T-helper 2 cell treated with Interferon-gamma antibody and Interleukin-4, amounts not matched to agents 100 ng/mL and 5 ng/mL, for 36 hours (primary cell): ENCODE data around the gene ERO1B. TPM values are rescaled to one million over a fixed set of nuclear protein-coding genes. Genes with fewer than 3 reads are reported as not detected.

Experiments
- intact Hi-C: fragments of 100-400 bp; cut with micrococcal nuclease; formaldehyde crosslinking; loops from one replicate; pipeline ENCODE4 v1.15.1; 2023
- total RNA-seq: library from RNA; stranded (reverse); gene quantifications from 2 replicates; pipeline ENCODE4 v1.2.3, GENCODE V29; 2022

Gene ERO1B
- total RNA-seq, 1 donor from 2014 or later = 1.5 TPM

- intact Hi-C loops = no loop called here
Measured at GRCh38 chr1:236301080-236301957, 19.6 kb upstream of the ERO1B start.

- intact Hi-C loops = no loop called here
Measured at GRCh38 chr1:236297161-236297560, 15.4 kb upstream of the ERO1B start.

- intact Hi-C loops = no loop called here
Measured at GRCh38 chr1:236292425-236292824, 10.7 kb upstream of the ERO1B start.

- intact Hi-C loops = loop anchor here (10.0 kb wide), 2 partner anchors 295 to 425 kb away; partner anchors contain the start of gene LYST
Measured at GRCh38 chr1:236289492-236290131, 7.9 kb upstream of the ERO1B start.

- intact Hi-C loops = loop anchor here (10.0 kb wide), 2 partner anchors 294 to 424 kb away; partner anchors contain the start of gene LYST
Measured at GRCh38 chr1:236288620-236288976, 6.8 kb upstream of the ERO1B start.

GRCh38 chr1:236287757-236288619, 6.2 kb upstream of the ERO1B start:
- intact Hi-C loops = loop anchor here (10.0 kb wide), 2 partner anchors 293 to 423 kb away; partner anchors contain the start of gene LYST

- intact Hi-C loops = loop anchor here (10.0 kb wide), 2 partner anchors 293 to 423 kb away; partner anchors contain the start of gene LYST
Measured at GRCh38 chr1:236287356-236287755, 5.6 kb upstream of the ERO1B start.

GRCh38 chr1:236284291-236284721, 2.5 kb upstream of the ERO1B start:
- intact Hi-C loops = loop anchor here (5.0 to 10.0 kb wide), 4 partner anchors 162 to 782 kb away; partner anchors contain the start of genes B3GALNT2 and LYST

- intact Hi-C loops = loop anchor here (1.0 to 10.0 kb wide), 10 partner anchors 112 to 780 kb away; partner anchors contain the start of genes B3GALNT2, EDARADD, GPR137B and HEATR1
Measured at GRCh38 chr1:236282719-236283118, 961 bp upstream of the ERO1B start.

GRCh38 chr1:236282425-236282716, 613 bp upstream of the ERO1B start:
- intact Hi-C loops = loop anchor here (1.0 to 10.0 kb wide), 10 partner anchors 112 to 780 kb away; partner anchors contain the start of genes B3GALNT2, EDARADD, GPR137B and HEATR1

GRCh38 chr1:236281198-236281653, 532 bp downstream of the ERO1B start:
- intact Hi-C loops = loop anchor here (1.0 to 10.0 kb wide), 5 partner anchors 159 to 779 kb away; partner anchors contain the start of genes B3GALNT2 and LYST

GRCh38 chr1:236280438-236281197, 1.1 kb downstream of the ERO1B start:
- intact Hi-C loops = loop anchor here (1.0 to 10.0 kb wide), 5 partner anchors 158 to 778 kb away; partner anchors contain the start of genes B3GALNT2 and LYST

GRCh38 chr1:236275586-236275985, 6.2 kb downstream of the ERO1B start:
- intact Hi-C loops = no loop called here

- intact Hi-C loops = no loop called here
Measured at GRCh38 chr1:236275061-236275460, 6.7 kb downstream of the ERO1B start.

GRCh38 chr1:236273358-236273757, 8.4 kb downstream of the ERO1B start:
- intact Hi-C loops = no loop called here

- intact Hi-C loops = no loop called here
Measured at GRCh38 chr1:236269439-236269838, 12.3 kb downstream of the ERO1B start.

GRCh38 chr1:236261898-236262297, 19.9 kb downstream of the ERO1B start:
- intact Hi-C loops = no loop called here

GRCh38 chr1:236261033-236261432, 20.7 kb downstream of the ERO1B start:
- intact Hi-C loops = no loop called here

GRCh38 chr1:236259043-236259442, 22.7 kb downstream of the ERO1B start:
- intact Hi-C loops = no loop called here

- intact Hi-C loops = no loop called here
Measured at GRCh38 chr1:236258114-236258622, 23.6 kb downstream of the ERO1B start.
